Suprapubic skin (tissue), 4 donors: ENCODE results near the gene SQSTM1. TPM values are rescaled to one million over a fixed set of nuclear protein-coding genes. Genes with fewer than 3 reads are reported as not detected.
"Not testable (repeated sequence)": the region's sequence is repeated elsewhere in the genome, so short reads cannot be mapped to it uniquely, and the experiment has no call there.

Source experiments
- DNase-seq, 2 donors: peaks; one replicate each; pipeline ENCODE4 v3.0.0-alpha.2; 2019; ENCODE audit warnings: low spot score in 2 of 2
- H3K27ac ChIP-seq: fragments of 200-600 bp; sonication (generic); one replicate; pipeline ENCODE4 v1.5.1; 2019
- H3K27me3 ChIP-seq: fragments of 200-600 bp; sonication (generic); one replicate; pipeline ENCODE4 v1.5.1; 2019
- H3K36me3 ChIP-seq: fragments of 200-600 bp; sonication (generic); one replicate; pipeline ENCODE4 v1.5.1; 2019
- H3K4me1 ChIP-seq: fragments of 200-600 bp; sonication (generic); one replicate; pipeline ENCODE4 v1.5.1; 2019
- H3K4me3 ChIP-seq: fragments of 200-600 bp; sonication (generic); one replicate; pipeline ENCODE4 v1.5.1; 2019; ENCODE audit warnings: mild to moderate bottlenecking
- H3K9me3 ChIP-seq: fragments of 200-600 bp; sonication (generic); one replicate; pipeline ENCODE4 v1.5.1; 2019
- CTCF ChIP-seq, 2 donors: fragments of 200-600 bp in 1 of 2; fragments of 450-650 bp in 1 of 2; sonication (generic) in 1 of 2; IDR thresholded peaks; one replicate each; pipeline ENCODE4 v1.5.1; 2016 to 2019; ENCODE audit warnings: antibody characterized with exemption in 2 of 2, mild to moderate bottlenecking in 1 of 2, moderate library complexity in 1 of 2
- EP300 ChIP-seq: sonication (generic); formaldehyde crosslinking; IDR thresholded peaks from one replicate; pipeline ENCODE4 v1.6.1; 2017; ENCODE audit warnings: antibody characterized with exemption
- POLR2A ChIP-seq, 2 donors: fragments of 450-650 bp; IDR thresholded peaks; one replicate each; pipeline ENCODE4 v1.6.1; 2017; ENCODE audit warnings: antibody characterized with exemption in 2 of 2, mild to moderate bottlenecking in 2 of 2, moderate library complexity in 2 of 2
- POLR2AphosphoS5 ChIP-seq, 3 donors: sonication (generic); formaldehyde crosslinking; IDR thresholded peaks; one replicate each; pipeline ENCODE4 v1.6.1; 2017; ENCODE audit warnings: antibody characterized with exemption in 3 of 3
- WGBS: methylation state at CpG from one replicate; pipeline ENCODE4 v1.1.5; 2018; 5-methylcytosine and 5-hydroxymethylcytosine counted together
- total RNA-seq, 4 donors: library from RNA; depleted of rRNA; stranded (reverse); fragments of >200 nt; gene quantifications; one replicate each; pipeline ENCODE4 v1.1.0, GENCODE V29; 2016

The SQSTM1 gene
- total RNA-seq, 4 donors from 2014 or later, result 183 to 282 (median 265) TPM

- Histone ChIP-seq H3K27ac (no peak overlapping the region), H3K4me1 (peaks cover 4% of the 10 kb centered on the region), H3K4me3 (no peak overlapping the region), H3K9me3 (no peaks in the 10 kb centered on the region), H3K36me3 (peaks cover 96% of the 10 kb centered on the region), H3K27me3 (no peaks in the 10 kb centered on the region)
- TF ChIP-seq EP300 (no peak), POLR2AphosphoS5 (IDR thresholded peaks at IDR 0.05) (no peak), POLR2A (IDR thresholded peaks at IDR 0.05) (no peak), CTCF (IDR thresholded peaks at IDR 0.05) (no peak)
- WGBS, result 100% methylated on average over 3 of the region's 3 CpGs
- DNase-seq, result no peak
Observed at GRCh38 chr5:179833709-179834070, 13.0 kb downstream of the SQSTM1 start.

- Histone ChIP-seq H3K4me1 (peaks cover 4% of the 10 kb centered on the region), H3K27me3 (no peaks in the 10 kb centered on the region), H3K27ac (no peak overlapping the region), H3K36me3 (peaks cover 93% of the 10 kb centered on the region), H3K4me3 (no peak overlapping the region), H3K9me3 (no peaks in the 10 kb centered on the region)
- TF ChIP-seq POLR2A (IDR thresholded peaks at IDR 0.05), result no peak
- TF ChIP-seq POLR2AphosphoS5 (IDR thresholded peaks at IDR 0.05), result no peak
- TF ChIP-seq CTCF (IDR thresholded peaks at IDR 0.05), result no peak
- TF ChIP-seq EP300, result no peak
- DNase-seq, result no peak
- 83% methylated on average over 7 of the region's 8 CpGs for WGBS
Observed at GRCh38 chr5:179834120-179834519, 13.4 kb downstream of the SQSTM1 start.

GRCh38 chr5:179834871-179835270, 14.2 kb downstream of the SQSTM1 start:
- peaks cover 85% of the 10 kb centered on the region for H3K36me3 ChIP-seq
- DNase-seq, H3K9me3 ChIP-seq, H3K27ac ChIP-seq, H3K4me3 ChIP-seq, H3K4me1 ChIP-seq, H3K27me3 ChIP-seq: not testable (repeated sequence)
- WGBS, result 92% methylated on average over 17 of the region's 28 CpGs

GRCh38 chr5:179836225-179837019, 15.7 kb downstream of the SQSTM1 start:
- no peak for DNase-seq
- Histone ChIP-seq H3K4me3 (no peak overlapping the region), H3K9me3 (no peaks in the 10 kb centered on the region), H3K27ac (no peak overlapping the region), H3K36me3 (peaks cover 78% of the 10 kb centered on the region), H3K27me3 (no peaks in the 10 kb centered on the region), H3K4me1 (peaks cover 4% of the 10 kb centered on the region)
- TF ChIP-seq POLR2AphosphoS5 (IDR thresholded peaks at IDR 0.05), result no peak
- no peak for TF ChIP-seq CTCF (IDR thresholded peaks at IDR 0.05)
- TF ChIP-seq POLR2A (IDR thresholded peaks at IDR 0.05), result no peak
- no peak for TF ChIP-seq EP300
- WGBS, result 81% methylated on average over 19 of the region's 19 CpGs

- DNase-seq, result no peak
- WGBS, result 77% methylated on average over 10 of the region's 15 CpGs
- H3K27me3 ChIP-seq, result no peaks in the 10 kb centered on the region
- H3K36me3 ChIP-seq, result peaks cover 77% of the 10 kb centered on the region
- no peak for TF ChIP-seq EP300
- no peak overlapping the region for H3K4me3 ChIP-seq
- peaks cover 4% of the 10 kb centered on the region for H3K4me1 ChIP-seq
- H3K9me3 ChIP-seq, result no peaks in the 10 kb centered on the region
- no peak overlapping the region for H3K27ac ChIP-seq
Observed at GRCh38 chr5:179837076-179838011, 16.6 kb downstream of the SQSTM1 start.
